HCT116 (cell line): ENCODE results near the gene FBXL7.

Source experiments
- CEBPB ChIP-seq: IDR thresholded peaks from 2 replicates; pipeline ENCODE4 v1.6.1; 2012; ENCODE audit warnings: low read depth
- ELF1 ChIP-seq: IDR thresholded peaks from 2 replicates; pipeline ENCODE4 v1.6.1; 2012; ENCODE audit warnings: low read depth, borderline replicate concordance
- EZH2 ChIP-seq: fragments of 200-600 bp; sonication (generic); IDR thresholded peaks from 2 replicates; pipeline ENCODE4 v1.6.1; 2017; ENCODE audit warnings: antibody characterized with exemption, mixed run types
- EZH2phosphoT487 ChIP-seq: fragments of 200-600 bp; IDR thresholded peaks from 2 replicates; pipeline ENCODE4 v1.6.1; 2018; ENCODE audit warnings: antibody characterized with exemption, borderline replicate concordance
- POLR2A ChIP-seq: IDR thresholded peaks from 2 replicates; pipeline ENCODE4 v1.7.0; 2011; ENCODE audit warnings: borderline replicate concordance; ENCODE audit not compliant: insufficient read depth, insufficient read length; ENCODE audit errors: extremely low read depth
- POLR2AphosphoS5 ChIP-seq: IDR thresholded peaks from 2 replicates; pipeline ENCODE4 v1.6.1; 2011; ENCODE audit warnings: mild to moderate bottlenecking, low read depth, low read length, moderate library complexity
- RAD21 ChIP-seq: IDR thresholded peaks from 2 replicates; pipeline ENCODE4 v1.6.1; 2012; ENCODE audit warnings: low read depth, mild to moderate bottlenecking
- SP1 ChIP-seq: IDR thresholded peaks from 2 replicates; pipeline ENCODE4 v1.6.1; 2012; ENCODE audit warnings: low read depth
- YY1 ChIP-seq: IDR thresholded peaks from 2 replicates; pipeline ENCODE4 v1.6.1; 2011; ENCODE audit warnings: low read length, low read depth, moderate library complexity, mild to moderate bottlenecking; ENCODE audit not compliant: insufficient replicate concordance; ENCODE audit errors: extremely low read depth
- ZNF274 ChIP-seq: fragments of 200-500 bp; sonication (Bioruptor generic); IDR thresholded peaks from 2 replicates; pipeline ENCODE4 v1.6.1; 2014; ENCODE audit warnings: mild to moderate bottlenecking, low read depth, low read length, inconsistent platforms
- TF ChIP-seq, protein P1 (sequence below), 3 experiments: fragments of 200-600 bp in 1 of 3; sonication (generic) in 1 of 3; IDR thresholded peaks in 2 of 3; conservative IDR thresholded peaks in 1 of 3; 2 replicates each; pipeline ENCODE4 v1.5.1; 2012 to 2017; ENCODE audit warnings: low read depth in 2 of 3, low read length in 2 of 3, antibody characterized with exemption in 1 of 3, borderline replicate concordance in 1 of 3, control low read depth in 1 of 3, mild to moderate bottlenecking in 1 of 3, mixed read lengths in 1 of 3, mixed run types in 1 of 3, moderate library complexity in 1 of 3; ENCODE audit not compliant: insufficient read depth in 1 of 3
- TF ChIP-seq, protein P2 (sequence below): IDR thresholded peaks from 2 replicates; pipeline ENCODE4 v1.6.1; 2012
- TF ChIP-seq, protein P3 (sequence below): IDR thresholded peaks from 2 replicates; pipeline ENCODE4 v1.6.1; 2012; ENCODE audit warnings: low read depth

DNA sequence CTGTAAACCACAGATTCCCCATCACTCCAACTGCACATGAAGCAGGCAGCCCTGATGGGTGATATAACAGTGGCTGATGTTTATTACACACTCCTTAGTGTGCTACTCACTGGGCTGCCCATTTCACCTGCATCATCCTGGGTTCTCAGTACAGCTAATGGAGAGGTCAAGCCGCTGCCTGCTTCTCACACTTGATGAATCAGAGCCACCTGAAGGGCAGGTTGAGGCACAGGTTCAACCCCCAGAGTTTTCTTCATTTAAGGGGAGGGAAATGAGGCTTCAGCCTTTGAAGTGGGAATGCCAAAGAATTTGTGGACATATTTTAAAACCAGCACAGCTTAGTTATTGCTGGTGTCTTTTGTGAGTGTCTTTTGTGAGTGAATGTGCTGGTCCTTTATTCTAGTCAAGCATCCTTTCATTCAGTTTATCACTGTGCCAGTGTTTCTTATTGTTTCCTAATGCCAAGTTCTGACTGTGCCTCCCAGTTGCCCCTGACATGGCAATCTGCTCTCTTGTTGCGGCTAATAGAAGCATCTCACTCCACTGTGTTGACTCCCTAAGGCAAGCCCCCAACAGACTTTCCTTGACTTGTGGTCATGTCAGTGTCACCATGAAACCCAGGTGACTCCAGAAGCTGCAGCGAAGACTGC, 109.2 kb downstream of the FBXL7 start:
- TF ChIP-seq, protein P1, sequence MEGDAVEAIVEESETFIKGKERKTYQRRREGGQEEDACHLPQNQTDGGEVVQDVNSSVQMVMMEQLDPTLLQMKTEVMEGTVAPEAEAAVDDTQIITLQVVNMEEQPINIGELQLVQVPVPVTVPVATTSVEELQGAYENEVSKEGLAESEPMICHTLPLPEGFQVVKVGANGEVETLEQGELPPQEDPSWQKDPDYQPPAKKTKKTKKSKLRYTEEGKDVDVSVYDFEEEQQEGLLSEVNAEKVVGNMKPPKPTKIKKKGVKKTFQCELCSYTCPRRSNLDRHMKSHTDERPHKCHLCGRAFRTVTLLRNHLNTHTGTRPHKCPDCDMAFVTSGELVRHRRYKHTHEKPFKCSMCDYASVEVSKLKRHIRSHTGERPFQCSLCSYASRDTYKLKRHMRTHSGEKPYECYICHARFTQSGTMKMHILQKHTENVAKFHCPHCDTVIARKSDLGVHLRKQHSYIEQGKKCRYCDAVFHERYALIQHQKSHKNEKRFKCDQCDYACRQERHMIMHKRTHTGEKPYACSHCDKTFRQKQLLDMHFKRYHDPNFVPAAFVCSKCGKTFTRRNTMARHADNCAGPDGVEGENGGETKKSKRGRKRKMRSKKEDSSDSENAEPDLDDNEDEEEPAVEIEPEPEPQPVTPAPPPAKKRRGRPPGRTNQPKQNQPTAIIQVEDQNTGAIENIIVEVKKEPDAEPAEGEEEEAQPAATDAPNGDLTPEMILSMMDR (IDR thresholded peaks at IDR 0.05 in 2 of 3, conservative IDR thresholded peaks at IDR 0.05 in 1 of 3; ENCODE audit: borderline replicate concordance in 1 of 3, insufficient read depth in 1 of 3, low read depth in 2 of 3, low read length in 2 of 3), result no peak
- TF ChIP-seq, protein P2, sequence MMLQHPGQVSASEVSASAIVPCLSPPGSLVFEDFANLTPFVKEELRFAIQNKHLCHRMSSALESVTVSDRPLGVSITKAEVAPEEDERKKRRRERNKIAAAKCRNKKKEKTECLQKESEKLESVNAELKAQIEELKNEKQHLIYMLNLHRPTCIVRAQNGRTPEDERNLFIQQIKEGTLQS, result no peak
- TF ChIP-seq ELF1 (no peak), CEBPB (no peak), EZH2 (no peak), POLR2AphosphoS5 (no peak), EZH2phosphoT487 (no peak), POLR2A (no peak), SP1 (no peak), YY1 (no peak), ZNF274 (no peak), RAD21 (no peak)
- TF ChIP-seq, protein P3, sequence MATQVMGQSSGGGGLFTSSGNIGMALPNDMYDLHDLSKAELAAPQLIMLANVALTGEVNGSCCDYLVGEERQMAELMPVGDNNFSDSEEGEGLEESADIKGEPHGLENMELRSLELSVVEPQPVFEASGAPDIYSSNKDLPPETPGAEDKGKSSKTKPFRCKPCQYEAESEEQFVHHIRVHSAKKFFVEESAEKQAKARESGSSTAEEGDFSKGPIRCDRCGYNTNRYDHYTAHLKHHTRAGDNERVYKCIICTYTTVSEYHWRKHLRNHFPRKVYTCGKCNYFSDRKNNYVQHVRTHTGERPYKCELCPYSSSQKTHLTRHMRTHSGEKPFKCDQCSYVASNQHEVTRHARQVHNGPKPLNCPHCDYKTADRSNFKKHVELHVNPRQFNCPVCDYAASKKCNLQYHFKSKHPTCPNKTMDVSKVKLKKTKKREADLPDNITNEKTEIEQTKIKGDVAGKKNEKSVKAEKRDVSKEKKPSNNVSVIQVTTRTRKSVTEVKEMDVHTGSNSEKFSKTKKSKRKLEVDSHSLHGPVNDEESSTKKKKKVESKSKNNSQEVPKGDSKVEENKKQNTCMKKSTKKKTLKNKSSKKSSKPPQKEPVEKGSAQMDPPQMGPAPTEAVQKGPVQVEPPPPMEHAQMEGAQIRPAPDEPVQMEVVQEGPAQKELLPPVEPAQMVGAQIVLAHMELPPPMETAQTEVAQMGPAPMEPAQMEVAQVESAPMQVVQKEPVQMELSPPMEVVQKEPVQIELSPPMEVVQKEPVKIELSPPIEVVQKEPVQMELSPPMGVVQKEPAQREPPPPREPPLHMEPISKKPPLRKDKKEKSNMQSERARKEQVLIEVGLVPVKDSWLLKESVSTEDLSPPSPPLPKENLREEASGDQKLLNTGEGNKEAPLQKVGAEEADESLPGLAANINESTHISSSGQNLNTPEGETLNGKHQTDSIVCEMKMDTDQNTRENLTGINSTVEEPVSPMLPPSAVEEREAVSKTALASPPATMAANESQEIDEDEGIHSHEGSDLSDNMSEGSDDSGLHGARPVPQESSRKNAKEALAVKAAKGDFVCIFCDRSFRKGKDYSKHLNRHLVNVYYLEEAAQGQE, result no peak
